OCI-LY7 (cell line): ENCODE results near the gene VWF. TPM values are rescaled to one million over a fixed set of nuclear protein-coding genes. Genes with fewer than 3 reads are reported as not detected.

ENCODE experiments used
- BruUV-seq: library from RNA; stranded (reverse); fragments of 400-500 nt; replicated peaks from 2 replicates; lab custom pipeline; 2021; lab: Mats Ljungman, UMichigan
- CTCF ChIA-PET: fragments of 300-600 bp; sonication (Branson Sonifier 250); formaldehyde crosslinking; loops from one replicate; lab custom pipeline; 2022; ENCODE audit warnings: antibody characterized with exemption; ENCODE audit not compliant: unreplicated experiment; lab: Charles Lee
- POLR2A ChIA-PET: fragments of 300-600 bp; sonication (Branson Sonifier 250); formaldehyde crosslinking; loops from one replicate; lab custom pipeline; 2022; ENCODE audit warnings: antibody characterized with exemption; lab: Charles Lee
- DNase-seq: peaks from one replicate; pipeline ENCODE4 v3.0.0-alpha.2; 2015; ENCODE audit warnings: low spot score
- H2AFZ ChIP-seq: fragments of 200-600 bp; sonication (generic), shearing (Covaris generic); 2 replicates; pipeline ENCODE4 v1.6.1; 2014; ENCODE audit warnings: mild to moderate bottlenecking, antibody characterized with exemption, low read length, moderate library complexity
- H3K27ac ChIP-seq: fragments of 200-600 bp; sonication (generic); 2 replicates; pipeline ENCODE4 v1.5.1; 2014; ENCODE audit warnings: mixed run types, low read depth, mild to moderate bottlenecking, moderate library complexity, low read length, inconsistent platforms; ENCODE audit not compliant: poor library complexity, severe bottlenecking
- H3K36me3 ChIP-seq: fragments of 200-600 bp; sonication (generic); 2 replicates; pipeline ENCODE4 v1.6.1; 2014; ENCODE audit warnings: mild to moderate bottlenecking, antibody characterized with exemption, low read length, moderate library complexity, mixed read lengths; ENCODE audit not compliant: insufficient read depth
- H3K4me1 ChIP-seq: fragments of 200-600 bp; sonication (generic); 2 replicates; pipeline ENCODE4 v1.5.1; 2014; ENCODE audit warnings: mild to moderate bottlenecking, low read length; ENCODE audit not compliant: insufficient read depth, poor library complexity, severe bottlenecking
- H3K4me2 ChIP-seq: fragments of 200-600 bp; sonication (generic); 2 replicates; pipeline ENCODE4 v1.6.1; 2014; ENCODE audit warnings: mild to moderate bottlenecking, low read length
- H3K4me3 ChIP-seq: fragments of 200-600 bp; sonication (generic); 2 replicates; pipeline ENCODE4 v1.5.1; 2014; ENCODE audit warnings: mild to moderate bottlenecking, low read depth, low read length; ENCODE audit not compliant: poor library complexity, severe bottlenecking
- H3K79me2 ChIP-seq: fragments of 200-600 bp; sonication (generic); 2 replicates; pipeline ENCODE4 v1.6.1; 2016; ENCODE audit warnings: low read depth, mild to moderate bottlenecking, low read length, moderate library complexity, mixed read lengths; ENCODE audit not compliant: insufficient read depth
- H3K9me2 ChIP-seq: fragments of 200-600 bp; sonication (generic); 2 replicates; pipeline ENCODE4 v1.6.1; 2016; ENCODE audit warnings: mild to moderate bottlenecking, low read length, mixed read lengths; ENCODE audit not compliant: insufficient read depth
- H3K9me3 ChIP-seq: fragments of 200-600 bp; sonication (generic); 2 replicates; pipeline ENCODE4 v1.6.1; 2014; ENCODE audit warnings: mild to moderate bottlenecking, mixed run types, low read length, mixed read lengths
- H4K20me1 ChIP-seq: fragments of 200-600 bp; sonication (generic); 2 replicates; pipeline ENCODE4 v1.6.1; 2014; ENCODE audit warnings: mild to moderate bottlenecking, antibody characterized with exemption, low read length, moderate library complexity, mixed read lengths; ENCODE audit not compliant: insufficient read depth
- EZH2phosphoT487 ChIP-seq: fragments of 200-600 bp; sonication (generic); IDR thresholded peaks from 2 replicates; pipeline ENCODE4 v1.6.1; 2018; ENCODE audit warnings: low read depth, borderline replicate concordance, mild to moderate bottlenecking, mixed run types, antibody characterized with exemption, low read length, moderate library complexity, mixed read lengths
- intact Hi-C: fragments of 100-400 bp; cut with micrococcal nuclease; formaldehyde crosslinking; loops from one replicate; pipeline ENCODE4 v1.10.0; 2022; ENCODE audit not compliant: unreplicated experiment
- total RNA-seq, 2 experiments: library from RNA; depleted of rRNA in 1 of 2; stranded (reverse); fragments of >200 nt in 1 of 2; shearing (Covaris generic) in 1 of 2; gene quantifications; 2 replicates each; pipeline ENCODE4 v1.2.3, GENCODE V29; 2014 to 2022
- TF ChIP-seq, protein P1 (sequence below): fragments of 200-600 bp; sonication (generic); conservative IDR thresholded peaks from 2 replicates; pipeline ENCODE4 v1.5.1; 2014; ENCODE audit warnings: mild to moderate bottlenecking, antibody characterized with exemption, low read length, moderate library complexity, mixed read lengths

Gene VWF
- total RNA-seq, 2 experiments from 2014 or later: 0.32 TPM; not detected in 1

DNA sequence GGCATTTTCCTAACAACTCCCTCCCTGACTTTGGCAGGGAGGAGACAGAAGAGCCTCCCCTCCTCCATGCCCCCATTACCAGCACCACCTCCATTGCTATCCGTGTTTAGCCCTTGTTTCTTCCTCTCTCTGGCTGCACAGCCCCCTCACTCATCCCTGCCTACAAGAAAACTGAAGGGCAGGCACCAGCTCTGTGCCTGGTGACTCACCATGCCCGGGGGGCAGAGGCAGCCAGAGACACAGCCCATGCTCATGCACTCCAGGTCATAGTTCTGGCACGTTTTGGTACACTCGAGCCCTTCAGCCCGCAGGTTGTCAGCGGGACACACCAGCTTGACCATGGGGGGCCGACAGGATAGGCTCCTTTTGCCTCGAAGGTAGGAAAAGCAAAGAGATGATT lies 80.4 kb downstream of the VWF start:
- TF ChIP-seq, protein P1, sequence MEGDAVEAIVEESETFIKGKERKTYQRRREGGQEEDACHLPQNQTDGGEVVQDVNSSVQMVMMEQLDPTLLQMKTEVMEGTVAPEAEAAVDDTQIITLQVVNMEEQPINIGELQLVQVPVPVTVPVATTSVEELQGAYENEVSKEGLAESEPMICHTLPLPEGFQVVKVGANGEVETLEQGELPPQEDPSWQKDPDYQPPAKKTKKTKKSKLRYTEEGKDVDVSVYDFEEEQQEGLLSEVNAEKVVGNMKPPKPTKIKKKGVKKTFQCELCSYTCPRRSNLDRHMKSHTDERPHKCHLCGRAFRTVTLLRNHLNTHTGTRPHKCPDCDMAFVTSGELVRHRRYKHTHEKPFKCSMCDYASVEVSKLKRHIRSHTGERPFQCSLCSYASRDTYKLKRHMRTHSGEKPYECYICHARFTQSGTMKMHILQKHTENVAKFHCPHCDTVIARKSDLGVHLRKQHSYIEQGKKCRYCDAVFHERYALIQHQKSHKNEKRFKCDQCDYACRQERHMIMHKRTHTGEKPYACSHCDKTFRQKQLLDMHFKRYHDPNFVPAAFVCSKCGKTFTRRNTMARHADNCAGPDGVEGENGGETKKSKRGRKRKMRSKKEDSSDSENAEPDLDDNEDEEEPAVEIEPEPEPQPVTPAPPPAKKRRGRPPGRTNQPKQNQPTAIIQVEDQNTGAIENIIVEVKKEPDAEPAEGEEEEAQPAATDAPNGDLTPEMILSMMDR: no peak
- no peak for TF ChIP-seq EZH2phosphoT487
- Histone ChIP-seq H3K9me2 (no peaks in the 10 kb centered on the region), H4K20me1 (no peaks in the 10 kb centered on the region), H3K79me2 (no peaks in the 10 kb centered on the region), H2AFZ (no peak overlapping the region), H3K36me3 (no peaks in the 10 kb centered on the region), H3K9me3 (no peaks in the 10 kb centered on the region), H3K4me2 (no peak overlapping the region), H3K4me1 (no peaks in the 10 kb centered on the region), H3K27ac (no peak overlapping the region), H3K4me3 (no peak overlapping the region)
- no TSS peak for BruUV-seq
- CTCF ChIA-PET: no interaction called here
- DNase-seq: no peak
- POLR2A ChIA-PET: no interaction called here
- intact Hi-C loops: loop anchor here (5.0 kb wide), 1 partner anchor 77 kb away; no protein-coding TSS in a partner anchor

DNA sequence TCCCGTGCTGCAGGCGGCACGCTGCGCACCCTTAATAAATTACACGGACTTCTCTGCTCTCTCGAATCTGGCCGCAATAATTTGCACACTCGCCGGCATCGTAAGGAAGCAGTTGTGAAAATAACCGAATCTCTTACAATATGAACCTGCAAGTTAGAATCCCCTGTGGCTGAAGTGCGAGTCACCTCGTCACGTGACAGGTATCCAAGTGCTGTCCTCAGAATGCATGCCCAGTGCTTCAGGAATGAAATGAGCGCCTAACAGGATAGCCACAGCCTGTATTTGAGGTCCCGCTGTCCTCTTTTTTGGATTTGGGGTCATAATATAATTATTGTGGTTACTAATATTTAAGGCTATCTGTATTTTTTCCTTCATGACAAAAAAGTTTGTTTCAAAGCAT lies 82.0 kb downstream of the VWF start:
- no peak overlapping the region for H3K4me2 ChIP-seq
- no peaks in the 10 kb centered on the region for H3K79me2 ChIP-seq
- no peak overlapping the region for H3K27ac ChIP-seq
- intact Hi-C loops: loop anchor here (5.0 kb wide), 1 partner anchor 75 kb away; no protein-coding TSS in a partner anchor
- TF ChIP-seq, protein P1: no peak
- TF ChIP-seq EZH2phosphoT487: no peak
- POLR2A ChIA-PET: interaction anchor here (0.5 kb wide), 1 partner anchor 30 kb away, joined by 4 read pairs; no protein-coding TSS in a partner anchor
- CTCF ChIA-PET: no interaction called here
- H3K4me1 ChIP-seq: no peaks in the 10 kb centered on the region
- BruUV-seq: no TSS peak
- H3K9me2 ChIP-seq: no peaks in the 10 kb centered on the region
- no peak overlapping the region for H3K4me3 ChIP-seq
- H3K36me3 ChIP-seq: no peaks in the 10 kb centered on the region
- no peak for DNase-seq
- no peak overlapping the region for H2AFZ ChIP-seq
- H4K20me1 ChIP-seq: no peaks in the 10 kb centered on the region
- no peaks in the 10 kb centered on the region for H3K9me3 ChIP-seq

DNA sequence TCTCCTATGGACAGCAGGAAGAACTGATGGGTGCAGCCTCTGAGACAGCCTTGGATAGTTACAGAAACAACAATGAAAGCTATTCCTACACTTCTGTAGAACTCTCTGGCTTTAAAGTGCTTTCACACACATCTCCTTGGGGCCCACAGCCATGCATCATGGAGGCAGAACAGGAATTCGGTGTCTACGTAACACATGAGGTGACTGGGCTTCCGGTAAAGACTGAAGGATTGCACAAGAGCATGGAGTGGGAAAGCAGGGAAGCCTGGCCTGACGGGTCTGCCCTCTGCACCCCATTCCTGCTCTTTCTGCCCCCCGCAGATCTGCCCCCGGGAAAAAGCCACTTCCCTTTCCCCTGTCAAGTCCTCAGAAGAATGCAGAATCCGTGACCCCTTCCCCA lies 82.6 kb downstream of the VWF start:
- Histone ChIP-seq H3K9me3 (no peaks in the 10 kb centered on the region), H3K4me1 (no peaks in the 10 kb centered on the region), H4K20me1 (no peaks in the 10 kb centered on the region), H3K9me2 (no peaks in the 10 kb centered on the region), H3K27ac (no peak overlapping the region), H3K4me2 (no peak overlapping the region), H3K36me3 (no peaks in the 10 kb centered on the region), H3K79me2 (no peaks in the 10 kb centered on the region), H2AFZ (no peak overlapping the region), H3K4me3 (no peak overlapping the region)
- intact Hi-C loops: loop anchor here (5.0 kb wide), 1 partner anchor 75 kb away; no protein-coding TSS in a partner anchor
- POLR2A ChIA-PET: interaction anchor here (0.5 kb wide), 1 partner anchor 30 kb away, joined by 4 read pairs; no protein-coding TSS in a partner anchor
- BruUV-seq: no TSS peak
- DNase-seq: no peak
- CTCF ChIA-PET: no interaction called here
- no peak for TF ChIP-seq EZH2phosphoT487
- TF ChIP-seq, protein P1: no peak
